Daoy (cell line): ENCODE measurements around the gene EHD1. TPM values are rescaled to one million over a fixed set of nuclear protein-coding genes. Genes with fewer than 3 reads are reported as not detected.

ENCODE experiments used
- DNase-seq: peaks from one replicate; pipeline ENCODE4 v3.0.0-alpha.2; 2015; ENCODE audit warnings: low read depth
- total RNA-seq: library from RNA; depleted of rRNA; stranded (reverse); fragments of >200 nt; shearing (Covaris generic); gene quantifications from 2 replicates; pipeline ENCODE4 v1.2.3, GENCODE V29; 2014

EHD1 gene
- total RNA-seq, 1 experiment from 2014 or later = 35.6 TPM

DNA sequence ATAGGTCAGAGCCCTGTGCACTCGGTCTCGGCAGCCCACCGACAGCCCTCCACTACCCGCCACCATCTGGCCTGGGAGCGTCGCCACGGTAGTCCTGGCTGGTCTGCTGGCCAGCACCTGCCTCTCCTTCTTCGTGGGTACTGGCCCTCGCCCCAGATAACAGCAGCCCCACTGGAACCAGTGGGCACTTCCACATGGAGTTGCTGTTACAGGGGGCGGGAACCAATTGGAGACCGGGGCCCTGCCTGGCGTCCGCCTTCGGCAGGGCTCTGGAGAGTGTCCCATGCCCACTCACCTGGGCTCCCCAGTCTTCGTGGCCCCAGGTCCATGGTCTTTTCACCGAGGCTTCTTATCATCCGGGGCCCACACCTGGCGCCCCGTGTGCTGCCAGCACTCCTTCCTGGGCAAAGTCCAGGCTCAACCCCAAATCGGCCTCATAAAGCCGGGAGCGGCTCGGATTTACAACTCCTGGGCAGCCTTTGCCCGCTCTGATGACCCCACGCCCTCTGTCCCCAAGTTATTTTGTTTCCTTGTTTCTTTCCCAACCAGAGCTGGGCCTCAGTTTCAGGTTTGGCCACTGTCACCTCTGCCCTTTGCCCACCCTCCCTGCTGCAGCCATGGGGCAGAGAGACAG lies 12.9 kb upstream of the EHD1 start:
- no peak for DNase-seq

- DNase-seq = no peak
These were observed 12.1 kb upstream of the EHD1 start for GRCh38 chr11:64890522-64890939.

DNA sequence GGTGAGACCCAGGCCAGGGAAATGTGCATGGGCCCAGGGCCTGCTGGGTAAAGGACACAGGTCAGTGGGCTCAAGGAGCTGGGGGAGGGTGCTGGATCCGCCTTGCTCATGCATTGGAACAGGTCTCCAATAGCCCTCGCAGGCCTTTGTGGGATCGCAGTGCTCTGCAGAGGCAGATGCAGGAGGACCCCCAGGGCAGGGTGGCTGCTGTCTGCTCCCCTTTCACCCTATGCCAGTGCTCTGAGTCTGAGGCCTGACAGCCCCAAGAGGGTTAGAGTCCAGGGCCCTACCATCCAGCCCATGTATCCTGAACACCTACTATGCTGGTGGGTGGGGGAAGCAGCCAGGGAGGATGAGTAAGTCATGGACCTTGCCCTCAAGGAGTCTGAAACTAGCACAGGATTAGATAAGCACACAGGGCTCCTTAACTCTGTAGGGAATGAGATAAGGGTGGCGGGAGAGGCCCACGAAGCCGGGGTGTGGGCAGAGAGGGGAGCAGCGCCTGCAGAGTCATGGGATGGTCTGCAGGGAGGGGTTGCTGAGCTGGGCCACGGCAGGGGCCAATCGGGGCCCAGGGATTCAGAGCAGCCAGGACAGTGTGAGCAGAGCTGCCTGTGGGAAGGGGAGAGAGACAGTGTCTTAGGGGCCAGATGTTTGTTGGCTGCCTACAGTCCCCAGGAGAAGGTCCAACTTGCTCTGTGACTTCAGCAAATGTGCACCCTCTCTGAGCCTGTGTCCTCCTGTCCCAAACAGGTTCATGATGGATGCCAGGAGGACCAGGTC lies 10.5 kb upstream of the EHD1 start:
- DNase-seq = peak; percentile 37

GRCh38 chr11:64888406-64888728 lies 9.9 kb upstream of the EHD1 start:
- no peak for DNase-seq

DNA sequence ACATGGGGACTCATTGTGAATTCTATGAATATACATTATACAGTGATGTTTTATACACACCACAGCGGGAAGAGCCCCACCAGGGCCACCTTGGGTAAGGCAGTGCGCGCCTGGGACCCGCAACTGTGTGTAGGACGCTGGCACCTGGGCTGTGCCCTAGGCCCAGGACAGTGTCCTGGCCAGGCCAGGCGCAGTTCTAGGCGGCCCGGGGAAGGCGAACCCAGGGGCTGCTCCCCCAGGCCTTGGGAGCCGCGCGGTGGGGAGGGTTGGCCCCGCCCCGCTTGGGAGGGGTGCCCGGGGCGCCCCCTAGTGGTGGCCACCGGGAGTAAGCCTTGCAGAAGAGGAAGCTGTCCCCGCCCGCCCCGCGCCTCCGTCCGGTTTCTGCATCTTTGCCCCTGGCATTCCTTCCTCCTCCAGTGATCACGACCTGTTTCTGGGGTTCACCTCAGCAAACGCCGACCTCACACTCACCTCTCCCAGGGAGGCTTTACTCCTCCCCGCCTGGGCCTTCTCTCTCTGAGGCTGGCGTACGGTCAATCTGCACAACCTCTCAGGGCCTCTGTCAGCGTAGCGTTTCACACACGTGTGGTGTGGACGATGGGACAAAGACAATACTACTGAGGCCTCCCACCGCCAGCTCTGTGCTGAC lies 9.5 kb upstream of the EHD1 start:
- DNase-seq = peak; percentile 68

DNA sequence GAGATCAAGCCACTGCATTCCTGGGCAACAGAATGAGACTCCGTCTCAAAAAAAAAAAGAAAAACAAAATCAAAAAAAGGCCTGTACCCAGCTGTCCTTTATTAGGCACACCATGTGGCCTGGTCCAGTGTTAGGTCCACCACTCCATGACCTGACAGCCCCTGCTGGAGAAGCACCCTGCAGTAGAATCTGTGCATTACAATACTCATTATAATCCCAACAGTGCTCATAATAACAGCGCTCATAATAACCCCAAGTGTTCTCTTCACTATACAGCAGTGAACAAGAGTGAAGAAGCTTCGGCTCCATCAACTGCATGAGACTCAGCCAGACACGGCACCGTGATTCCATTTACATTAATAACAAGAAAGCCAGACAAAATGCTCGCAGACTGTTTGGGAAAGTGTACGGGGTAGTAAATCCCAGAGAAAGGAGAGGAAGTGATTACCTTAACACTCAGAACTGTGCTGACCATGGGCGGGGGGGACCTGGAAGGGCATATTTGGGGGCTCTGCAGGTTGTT lies 8.9 kb upstream of the EHD1 start:
- no peak for DNase-seq

GRCh38 chr11:64885367-64886286 lies 7.2 kb upstream of the EHD1 start:
- peak; percentile 55 for DNase-seq

DNA sequence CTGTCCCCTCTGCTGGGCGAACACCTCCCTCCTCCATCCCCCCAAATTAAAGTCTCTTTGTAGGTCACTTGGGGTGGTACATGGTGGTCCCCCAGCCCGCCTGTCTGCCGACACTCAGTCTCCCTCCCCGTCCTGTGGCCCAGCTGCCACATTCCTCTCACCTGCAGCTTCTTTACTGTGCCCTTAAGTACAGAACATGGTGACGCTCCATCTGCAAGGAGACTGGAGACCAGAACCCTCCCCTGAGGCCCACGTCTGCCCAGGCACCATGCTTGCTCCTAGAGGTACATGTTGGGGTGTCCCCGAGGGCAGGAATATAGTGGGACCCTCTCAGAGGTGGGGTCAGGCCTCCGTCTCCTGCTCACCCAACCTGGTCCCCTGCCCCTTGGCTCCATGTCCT lies 5.6 kb upstream of the EHD1 start:
- no peak for DNase-seq

- DNase-seq = no peak
These were observed 5.2 kb upstream of the EHD1 start for GRCh38 chr11:64883575-64883974.

- no peak for DNase-seq
These were observed 3.8 kb upstream of the EHD1 start for GRCh38 chr11:64882243-64882642.

GRCh38 chr11:64881476-64881875 lies 3.1 kb upstream of the EHD1 start:
- DNase-seq = no peak

DNA sequence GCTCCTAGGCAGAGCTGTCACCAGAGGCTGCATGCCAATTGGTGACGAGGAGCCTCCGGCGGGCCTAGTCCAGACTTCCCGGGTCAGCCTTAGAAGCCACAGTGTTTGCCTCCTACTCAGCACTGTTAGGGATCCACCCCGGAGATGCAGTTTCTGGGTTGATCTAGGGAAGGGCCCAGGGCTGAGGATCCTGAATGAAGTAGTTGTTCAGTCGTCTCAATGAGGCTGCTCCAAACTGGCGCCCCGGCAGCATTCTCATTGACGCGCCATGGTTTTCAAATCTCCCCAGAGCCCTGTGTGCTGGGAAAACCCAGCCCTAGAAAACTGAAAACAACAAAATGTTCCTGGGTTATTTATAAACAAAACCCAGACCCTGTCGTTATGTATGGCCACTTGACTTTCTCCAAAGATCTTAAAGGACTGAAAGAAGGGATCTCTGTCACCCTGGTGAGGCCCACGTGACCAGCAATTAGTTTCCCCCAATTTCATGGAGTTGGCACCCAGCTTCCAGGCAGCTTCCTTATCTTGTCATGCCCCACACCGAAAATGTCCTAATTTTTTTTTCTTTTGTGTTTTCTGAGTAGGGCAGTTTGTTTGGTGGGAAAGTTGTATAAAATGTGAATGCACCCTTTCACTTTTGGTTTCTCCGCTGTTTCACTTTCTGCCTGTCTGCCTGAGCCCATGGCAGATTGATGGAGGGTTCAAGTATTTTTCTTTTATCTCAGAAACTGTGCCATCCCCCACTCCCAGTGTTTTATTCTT lies 2.0 kb upstream of the EHD1 start:
- no peak for DNase-seq

GRCh38 chr11:64879244-64879900 lies 951 bp upstream of the EHD1 start:
- no peak for DNase-seq

- DNase-seq = no peak
These were observed 263 bp downstream of the EHD1 start for GRCh38 chr11:64878223-64878493.

- peak; percentile 29 for DNase-seq
These were observed 815 bp downstream of the EHD1 start for GRCh38 chr11:64877390-64878222.

DNA sequence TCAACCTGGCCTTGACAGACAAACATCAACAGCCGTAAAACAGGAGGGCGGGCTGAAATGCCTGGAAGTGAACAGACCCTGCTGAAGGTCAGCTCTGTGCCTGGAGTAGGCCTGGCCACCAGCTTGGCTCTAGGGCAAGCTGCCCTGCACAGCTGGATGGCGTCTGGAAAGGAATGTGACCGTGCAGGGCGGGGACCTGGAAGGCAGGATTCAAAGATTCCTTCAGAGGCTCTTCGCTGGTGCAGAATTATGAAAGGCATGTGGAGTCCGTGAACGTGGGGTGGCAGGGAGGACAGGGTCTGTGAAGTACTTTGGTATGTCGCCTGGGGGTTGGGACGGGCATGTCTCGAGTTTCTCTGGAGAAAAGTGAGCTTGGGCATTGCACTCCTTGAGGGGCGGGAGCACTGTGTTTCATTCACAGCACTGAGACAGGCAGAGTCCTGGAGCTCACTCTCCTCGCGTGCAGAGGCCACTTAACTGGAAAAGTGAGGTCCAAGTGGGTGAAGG lies 1.5 kb downstream of the EHD1 start:
- no peak for DNase-seq

GRCh38 chr11:64876229-64876750 lies 2.1 kb downstream of the EHD1 start:
- no peak for DNase-seq

- DNase-seq = no peak
These were observed 2.8 kb downstream of the EHD1 start for GRCh38 chr11:64875369-64876228.
